Measurements from ENCODE around the gene CHAC1.

CHAC1 gene

GRCh38 chr15:40976819-40977218 lies 23.5 kb downstream of the CHAC1 start:
- no peak overlapping the region for H2AFZ ChIP-seq (ENCODE audit: low read depth)
- H3K36me3 ChIP-seq (ENCODE audit: insufficient read depth), result 0 out of 2 replicates have a peak, but pooled peaks cover 3% of the 10 kb centered on the region
- no peaks in the 10 kb centered on the region for H3K4me1 ChIP-seq (ENCODE audit: low read depth, poor library complexity, severe bottlenecking)
- no peak for TF ChIP-seq CTCF (conservative IDR thresholded peaks at IDR 0.05; ENCODE audit: low read depth, low read length)
- H3K4me2 ChIP-seq, result no peak overlapping the region
- no peaks in the 10 kb centered on the region for H3K27me3 ChIP-seq (ENCODE audit: insufficient read depth, low read depth)
- H4K20me1 ChIP-seq (ENCODE audit: insufficient read depth), result no peaks in the 10 kb centered on the region
- H3K27ac ChIP-seq, result no peak overlapping the region
- H3K4me3 ChIP-seq (IDR thresholded peaks at IDR 0.05; ENCODE audit: insufficient read depth, low read depth, low read length), result no peak overlapping the region
- H3K79me2 ChIP-seq (ENCODE audit: insufficient read depth, low read depth), result no peaks in the 10 kb centered on the region
- no peak overlapping the region for H3K9ac ChIP-seq

- Histone ChIP-seq H3K4me2 (no peak overlapping the region), H3K27me3 (ENCODE audit: insufficient read depth, low read depth) (no peaks in the 10 kb centered on the region), H4K20me1 (ENCODE audit: insufficient read depth) (no peaks in the 10 kb centered on the region), H3K79me2 (ENCODE audit: insufficient read depth, low read depth) (no peaks in the 10 kb centered on the region), H3K9ac (no peak overlapping the region), H2AFZ (ENCODE audit: low read depth) (no peak overlapping the region), H3K4me1 (ENCODE audit: low read depth, poor library complexity, severe bottlenecking) (no peaks in the 10 kb centered on the region), H3K4me3 (IDR thresholded peaks at IDR 0.05; ENCODE audit: insufficient read depth, low read depth, low read length) (no peak overlapping the region), H3K36me3 (ENCODE audit: insufficient read depth) (0 out of 2 replicates have a peak, but pooled peaks cover 3% of the 10 kb centered on the region), H3K27ac (no peak overlapping the region)
- no peak for TF ChIP-seq CTCF (conservative IDR thresholded peaks at IDR 0.05; ENCODE audit: low read depth, low read length)
Observed at GRCh38 chr15:40978141-40978540, 24.9 kb downstream of the CHAC1 start.

GRCh38 chr15:40978562-40978961 lies 25.3 kb downstream of the CHAC1 start:
- no peak overlapping the region for H3K9ac ChIP-seq
- H2AFZ ChIP-seq (ENCODE audit: low read depth), result no peak overlapping the region
- H3K27ac ChIP-seq, result no peak overlapping the region
- H3K4me2 ChIP-seq, result no peak overlapping the region
- no peaks in the 10 kb centered on the region for H3K4me1 ChIP-seq (ENCODE audit: low read depth, poor library complexity, severe bottlenecking)
- H3K4me3 ChIP-seq (IDR thresholded peaks at IDR 0.05; ENCODE audit: insufficient read depth, low read depth, low read length), result no peak overlapping the region
- no peaks in the 10 kb centered on the region for H4K20me1 ChIP-seq (ENCODE audit: insufficient read depth)
- no peaks in the 10 kb centered on the region for H3K27me3 ChIP-seq (ENCODE audit: insufficient read depth, low read depth)
- TF ChIP-seq CTCF (conservative IDR thresholded peaks at IDR 0.05; ENCODE audit: low read depth, low read length), result no peak
- no peaks in the 10 kb centered on the region for H3K79me2 ChIP-seq (ENCODE audit: insufficient read depth, low read depth)
- H3K36me3 ChIP-seq (ENCODE audit: insufficient read depth), result 0 out of 2 replicates have a peak, but pooled peaks cover 3% of the 10 kb centered on the region

GRCh38 chr15:40981186-40981585 lies 27.9 kb downstream of the CHAC1 start:
- no peak overlapping the region for H2AFZ ChIP-seq (ENCODE audit: low read depth)
- H3K4me3 ChIP-seq (IDR thresholded peaks at IDR 0.05; ENCODE audit: insufficient read depth, low read depth, low read length), result no peak overlapping the region
- H3K4me2 ChIP-seq, result no peak overlapping the region
- H3K9ac ChIP-seq, result no peak overlapping the region
- H3K79me2 ChIP-seq (ENCODE audit: insufficient read depth, low read depth), result no peaks in the 10 kb centered on the region
- H3K4me1 ChIP-seq (ENCODE audit: low read depth, poor library complexity, severe bottlenecking), result no peaks in the 10 kb centered on the region
- no peaks in the 10 kb centered on the region for H4K20me1 ChIP-seq (ENCODE audit: insufficient read depth)
- H3K36me3 ChIP-seq (ENCODE audit: insufficient read depth), result peaks cover 10% of the 10 kb centered on the region; the same call in 1 of the 2 replicates
- TF ChIP-seq CTCF (conservative IDR thresholded peaks at IDR 0.05; ENCODE audit: low read depth, low read length), result no peak
- H3K27me3 ChIP-seq (ENCODE audit: insufficient read depth, low read depth), result no peaks in the 10 kb centered on the region
- H3K27ac ChIP-seq, result no peak overlapping the region

Data from KMS-11 (cell line).